Measurements from ENCODE around the gene ZNHIT6.

Gene ZNHIT6

DNA sequence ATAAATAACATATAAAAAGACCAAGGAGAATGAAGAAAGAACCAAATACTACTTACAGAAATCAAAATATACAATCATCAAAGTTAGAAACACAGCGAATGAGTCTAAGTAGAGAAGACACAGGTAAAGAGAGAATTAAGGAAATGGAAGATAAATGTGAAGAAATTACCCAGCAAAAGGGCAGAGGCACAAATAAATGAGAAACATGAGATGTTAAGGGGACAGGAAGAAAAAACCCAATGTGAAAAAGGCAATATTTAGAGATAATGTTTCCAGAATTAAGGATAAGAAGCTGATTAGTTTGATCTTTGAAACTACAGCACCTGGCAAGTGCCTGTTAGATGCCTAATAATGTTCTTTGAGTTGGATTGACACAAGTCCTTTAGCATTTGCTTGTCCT, 86.8 kb downstream of the ZNHIT6 start:
- DNase-seq (ENCODE audit: low read depth): no peak

DNA sequence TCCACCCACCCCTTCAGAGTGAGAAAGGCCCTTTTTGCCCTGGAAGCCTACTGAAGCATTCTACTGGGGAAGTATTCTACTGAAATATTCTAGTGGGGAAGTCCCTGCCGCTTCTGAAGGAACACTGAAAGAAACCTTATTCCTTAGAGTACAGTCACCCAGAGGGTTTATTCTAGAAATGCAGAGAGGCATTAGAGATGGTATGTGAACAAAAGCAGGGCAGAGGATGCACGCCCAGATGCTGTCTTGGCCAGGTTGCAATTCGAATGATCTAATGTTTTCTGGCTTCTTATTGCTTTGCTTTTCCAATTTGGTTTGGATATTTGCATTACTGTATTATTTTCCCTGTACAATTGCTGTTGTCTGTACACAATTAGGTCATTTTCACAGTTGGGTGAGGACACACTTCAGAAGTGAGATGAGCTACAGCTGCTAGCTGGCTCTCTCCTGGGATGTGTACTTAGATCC, 90.6 kb downstream of the ZNHIT6 start:
- DNase-seq (ENCODE audit: low read depth): peak; percentile 77

DNA sequence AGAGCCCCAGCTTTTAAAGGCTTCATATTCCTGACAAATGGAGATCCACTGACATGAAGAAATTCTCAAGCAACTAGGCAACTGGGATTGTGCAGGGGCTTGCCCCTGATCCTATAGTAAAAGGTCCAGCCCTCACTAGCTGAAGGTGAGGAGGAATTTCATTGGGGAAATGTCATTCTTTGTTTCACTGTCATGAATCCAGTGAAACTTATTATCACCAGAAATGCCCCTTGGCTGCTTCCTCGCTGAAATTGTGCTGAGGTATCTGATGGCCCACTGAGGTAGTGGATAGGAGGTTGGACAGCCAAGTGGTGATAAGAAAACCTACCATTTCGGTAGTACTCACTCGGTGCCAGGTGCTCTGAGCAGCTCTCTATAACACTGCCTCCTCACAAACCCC, 91.5 kb downstream of the ZNHIT6 start:
- DNase-seq (ENCODE audit: low read depth): no peak

DNA sequence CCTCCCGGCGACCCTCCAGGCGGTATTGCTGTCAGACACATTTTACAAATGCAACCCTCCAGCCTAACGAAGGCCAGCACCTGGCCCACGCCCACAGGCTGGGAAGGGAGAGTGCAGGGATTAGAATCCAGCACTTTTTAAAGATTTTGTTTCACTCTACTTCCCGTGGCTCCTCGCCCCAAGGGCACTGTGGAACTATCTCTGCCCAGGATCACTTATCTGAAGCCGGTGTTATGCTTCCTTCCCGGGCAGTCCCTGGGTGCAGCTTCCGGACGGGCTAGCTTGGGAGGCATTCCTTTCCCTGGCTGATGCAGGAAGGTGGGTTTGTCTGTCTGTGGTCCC, 91.9 kb downstream of the ZNHIT6 start:
- no peak for DNase-seq (ENCODE audit: low read depth)

DNA sequence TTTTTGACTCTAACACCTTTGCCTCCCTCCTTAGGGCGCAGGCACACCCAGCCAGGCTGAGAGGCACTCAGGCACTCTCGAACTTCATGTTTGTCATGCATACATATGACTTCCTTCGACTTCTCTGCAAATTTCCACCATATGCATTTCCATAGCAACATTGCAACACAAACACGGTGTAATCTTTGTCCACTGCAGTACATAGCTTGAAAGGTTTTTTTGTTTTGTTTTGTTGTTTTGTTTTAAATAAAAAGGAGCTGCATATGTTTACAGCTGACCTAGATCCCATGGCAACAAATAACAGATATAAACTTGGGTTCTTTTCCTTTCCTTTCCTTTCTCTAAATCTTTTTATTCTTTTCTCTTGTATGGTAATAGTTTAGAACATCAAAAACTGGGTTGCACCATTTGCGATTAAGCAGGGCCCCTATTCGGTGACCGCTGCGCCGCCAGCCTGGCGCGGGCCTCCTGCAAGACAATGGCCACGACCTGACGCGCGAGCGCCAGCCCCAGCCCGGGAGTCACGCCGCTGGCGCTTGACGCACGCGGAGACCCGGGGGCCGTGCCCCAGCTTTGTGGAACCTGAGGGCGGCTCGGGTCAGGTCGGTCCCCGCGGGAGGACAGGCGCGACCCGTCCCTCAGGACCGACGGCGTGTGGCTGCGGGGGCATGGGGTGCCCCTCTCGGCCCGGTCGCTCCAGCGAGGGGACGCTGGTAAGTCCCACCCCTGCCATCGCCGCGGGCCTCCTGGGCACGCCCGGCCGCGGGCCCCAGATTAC, 92.5 kb downstream of the ZNHIT6 start:
- no peak for DNase-seq (ENCODE audit: low read depth)

DNA sequence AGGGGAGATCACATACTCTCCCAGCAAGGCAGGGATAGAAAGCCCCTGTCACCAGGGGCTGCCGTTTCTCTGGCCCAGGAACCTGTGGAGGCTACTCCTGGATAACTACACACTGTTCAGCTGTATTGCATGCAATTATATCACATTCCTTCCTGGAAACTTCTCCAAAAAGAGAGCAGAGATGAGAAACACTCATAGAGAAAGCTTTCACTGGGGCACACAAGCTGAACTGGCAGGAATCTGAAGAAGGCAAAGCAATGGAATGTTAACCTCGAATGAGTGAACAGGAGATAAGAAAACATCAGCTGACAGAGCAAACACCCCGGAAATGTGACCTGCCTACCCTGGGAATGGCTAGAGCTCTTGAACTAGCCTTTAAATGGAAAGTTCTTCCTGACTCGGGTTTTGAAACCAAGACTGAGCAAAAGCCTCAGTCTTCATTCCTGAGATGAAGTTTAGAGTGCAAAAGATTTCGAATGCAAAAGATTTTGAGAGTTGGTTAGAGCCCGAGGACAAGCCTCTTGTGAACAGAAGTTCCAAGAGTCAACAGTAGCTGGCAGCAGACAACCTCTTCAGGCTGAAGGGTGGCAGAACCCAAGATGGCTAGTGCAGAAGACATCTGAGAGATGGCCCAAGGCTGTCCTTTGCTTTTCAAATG, 95.4 kb downstream of the ZNHIT6 start:
- peak; percentile 99 for DNase-seq (ENCODE audit: low read depth)

DNA sequence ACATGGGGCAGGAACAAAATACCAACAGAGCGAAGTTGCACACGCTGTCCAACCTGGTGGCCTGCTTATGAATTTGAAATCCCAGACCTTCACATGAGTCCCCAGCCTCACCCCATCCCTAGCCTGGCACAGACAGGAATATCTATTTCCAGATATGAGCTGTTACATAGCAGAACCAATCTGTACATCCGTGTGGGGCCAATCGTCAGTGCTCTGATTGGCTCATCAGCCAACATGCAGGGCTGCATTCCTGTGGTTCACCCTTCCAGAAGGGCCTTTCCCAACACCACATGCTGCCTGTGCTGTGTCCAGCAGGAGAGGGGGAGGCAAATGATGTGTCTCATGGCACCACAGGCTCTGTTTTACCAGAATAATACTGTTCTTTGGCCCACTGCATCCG, 96.4 kb downstream of the ZNHIT6 start:
- DNase-seq (ENCODE audit: low read depth): peak; percentile 100

DNA sequence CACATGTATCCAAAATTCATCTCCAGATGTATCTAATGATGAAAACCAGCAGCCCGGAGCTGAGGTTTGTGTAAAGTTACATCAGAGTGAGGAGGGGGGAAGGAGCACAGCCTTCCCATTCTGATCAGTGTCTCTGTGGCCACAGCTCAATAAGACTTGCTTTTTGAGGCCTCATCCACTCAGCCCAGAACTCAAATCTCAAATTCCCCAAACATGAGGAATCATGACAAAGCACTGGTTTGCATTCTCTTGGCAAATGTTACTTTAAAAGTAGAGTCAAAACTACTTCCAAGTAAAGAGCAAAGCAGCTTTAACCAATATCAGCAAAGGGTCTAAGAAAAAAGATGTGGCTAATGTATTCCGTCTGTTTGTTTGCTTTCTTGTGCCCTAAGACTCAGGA, 96.8 kb downstream of the ZNHIT6 start:
- DNase-seq (ENCODE audit: low read depth): peak; percentile 94

DNA sequence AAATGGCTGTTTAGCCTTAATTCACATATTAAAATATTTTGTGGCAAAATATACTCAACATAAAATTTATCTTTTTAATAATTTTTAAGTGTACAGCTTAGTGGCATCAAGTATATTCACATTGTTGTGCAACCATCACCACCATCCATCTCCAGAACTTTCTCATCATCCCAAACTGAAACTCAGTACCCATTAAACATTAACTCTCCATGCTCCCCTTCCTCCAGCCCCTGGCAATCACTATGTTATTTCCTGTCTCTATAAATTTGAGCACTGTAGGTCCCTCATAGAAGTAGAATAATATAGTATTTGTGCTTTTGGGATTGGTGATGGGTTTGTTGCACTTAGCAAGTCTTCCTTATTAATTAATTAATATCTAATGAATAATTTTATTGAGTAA, 98.3 kb downstream of the ZNHIT6 start:
- DNase-seq (ENCODE audit: low read depth): peak; percentile 7

DNA sequence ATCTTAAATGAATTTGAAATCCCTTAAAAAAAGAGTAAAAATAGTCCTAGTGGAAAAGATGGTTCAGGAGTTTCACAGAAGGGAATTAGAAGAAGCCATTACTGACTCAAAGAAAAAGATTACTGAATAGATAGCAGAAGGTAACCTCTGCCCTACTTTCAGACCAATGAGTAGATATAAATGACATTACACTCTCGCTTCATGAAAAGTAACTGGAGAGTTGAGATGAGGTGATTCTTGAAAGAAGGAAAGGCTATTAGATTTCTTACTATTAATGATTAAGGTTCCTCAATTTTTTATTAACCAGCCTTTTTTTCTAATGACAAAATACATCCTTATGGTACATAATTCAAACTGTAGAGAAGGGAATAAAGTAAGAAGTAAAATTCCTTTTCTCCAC, 99.4 kb downstream of the ZNHIT6 start:
- peak; percentile 36 for DNase-seq (ENCODE audit: low read depth)

DNA sequence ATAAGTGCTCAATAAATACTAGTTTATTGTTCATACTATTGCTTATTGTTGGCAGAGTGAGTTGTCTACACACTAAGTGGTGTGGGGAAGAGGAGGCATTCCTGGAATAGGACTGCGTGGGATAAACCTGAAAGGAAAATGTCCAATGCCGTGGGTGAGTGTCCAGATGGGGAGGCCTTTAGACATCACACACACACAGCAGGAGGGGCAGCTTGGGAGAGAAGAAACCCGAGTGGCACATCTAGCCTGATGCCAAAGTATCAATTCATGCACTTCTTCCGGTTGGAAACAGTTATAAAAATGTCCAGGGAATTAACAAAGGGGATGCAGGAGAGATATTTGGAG, 100.3 kb downstream of the ZNHIT6 start:
- DNase-seq (ENCODE audit: low read depth): peak; percentile 47

DNA sequence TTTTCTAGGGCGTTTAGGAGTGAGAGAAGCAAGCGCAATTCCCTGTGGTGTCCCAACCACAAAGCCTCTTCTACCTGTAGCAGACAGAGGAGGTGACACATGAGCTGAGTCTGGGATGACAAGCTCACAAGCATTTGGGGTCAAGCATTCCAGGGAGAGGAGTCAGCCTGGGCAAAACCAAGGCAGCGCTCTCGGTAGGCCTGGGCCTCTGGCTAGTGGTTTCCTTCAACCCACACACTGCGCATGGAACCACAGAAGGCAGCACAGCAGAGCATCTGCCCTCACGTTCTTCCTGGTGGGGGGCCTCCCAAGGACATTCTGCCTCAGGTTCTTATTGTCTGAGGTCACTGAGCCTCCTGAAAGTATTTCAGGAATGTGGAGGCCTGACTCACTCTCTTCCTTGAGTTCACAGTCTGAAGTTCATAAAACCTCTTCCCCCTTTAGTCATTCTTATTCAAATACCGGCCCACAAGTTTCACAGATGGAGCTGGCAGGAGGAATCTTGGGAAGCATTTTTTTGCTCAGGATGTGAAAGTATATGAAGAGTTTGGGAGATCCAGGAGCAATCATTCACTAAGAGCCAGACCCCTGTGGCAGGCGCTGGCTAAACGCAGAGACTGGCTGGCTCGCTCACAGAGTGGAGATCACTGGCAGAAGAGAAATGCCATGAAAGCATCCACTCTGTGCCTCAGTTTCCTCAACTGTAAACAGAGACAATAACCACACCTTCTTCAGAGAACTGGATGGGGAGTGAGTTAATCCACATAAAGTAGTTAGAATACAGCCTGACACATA, 100.9 kb downstream of the ZNHIT6 start:
- DNase-seq (ENCODE audit: low read depth): peak; percentile 100

DNA sequence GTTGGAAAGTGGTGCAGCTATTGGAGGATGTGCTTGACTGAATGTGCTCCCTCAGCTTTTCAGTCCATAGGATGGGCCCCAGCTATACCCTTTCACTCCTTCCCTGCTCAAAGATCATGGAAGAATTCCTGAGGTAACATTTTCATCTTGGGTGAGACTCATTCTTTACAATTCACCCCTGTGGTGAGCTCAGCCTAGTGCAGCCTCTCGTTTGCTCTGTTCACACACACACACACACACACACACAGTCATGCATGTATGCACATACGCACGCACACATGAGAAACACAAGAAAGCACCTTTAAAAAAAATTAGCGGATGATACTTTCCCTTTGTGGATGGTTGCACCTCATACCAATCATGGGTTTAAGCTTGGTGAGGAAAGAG, 101.8 kb downstream of the ZNHIT6 start:
- DNase-seq (ENCODE audit: low read depth): peak; percentile 28

DNA sequence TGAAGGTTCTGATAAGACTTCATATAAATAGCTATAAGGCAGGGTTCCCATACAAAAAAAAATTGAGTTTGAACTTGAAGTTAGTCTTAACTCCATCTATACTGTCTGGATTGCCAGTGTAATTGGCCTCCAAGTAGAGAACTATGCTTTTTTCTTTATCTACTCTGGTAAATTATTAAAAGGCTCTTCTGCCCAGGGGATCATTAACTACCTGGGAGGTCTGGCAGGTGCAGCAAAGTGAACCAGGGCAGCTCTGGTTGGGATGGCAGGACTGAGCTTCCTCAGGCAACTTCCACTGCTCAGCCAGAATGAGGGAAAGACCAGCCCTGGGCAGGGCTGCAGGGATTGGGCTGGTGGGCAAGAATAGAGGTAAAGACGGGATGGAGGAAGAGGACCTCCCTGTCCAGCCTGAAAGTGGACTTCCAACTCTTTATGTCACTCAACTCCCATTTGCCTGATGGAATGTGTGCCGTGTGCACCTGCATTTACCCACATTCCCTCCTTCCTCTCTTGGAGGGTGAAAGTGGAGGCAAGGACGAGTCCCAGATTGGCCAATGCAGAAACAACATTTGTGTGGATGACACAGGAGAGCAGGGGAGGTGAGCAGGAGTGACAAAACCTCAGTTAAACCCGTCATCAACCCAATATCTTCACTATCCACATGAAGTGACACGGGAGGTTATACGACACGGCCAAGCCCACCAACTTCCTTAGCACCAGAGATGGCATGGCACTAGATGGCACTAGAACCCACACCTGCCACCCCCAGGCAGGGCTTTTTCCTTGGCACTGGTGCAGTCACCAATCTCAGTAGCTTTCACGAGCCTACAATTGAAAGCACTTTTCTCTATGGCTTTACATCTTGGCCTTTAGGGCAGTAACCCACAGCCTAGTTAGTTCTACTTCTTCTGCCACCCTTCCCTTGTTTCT, 102.5 kb downstream of the ZNHIT6 start:
- peak; percentile 22 for DNase-seq (ENCODE audit: low read depth)

DNA sequence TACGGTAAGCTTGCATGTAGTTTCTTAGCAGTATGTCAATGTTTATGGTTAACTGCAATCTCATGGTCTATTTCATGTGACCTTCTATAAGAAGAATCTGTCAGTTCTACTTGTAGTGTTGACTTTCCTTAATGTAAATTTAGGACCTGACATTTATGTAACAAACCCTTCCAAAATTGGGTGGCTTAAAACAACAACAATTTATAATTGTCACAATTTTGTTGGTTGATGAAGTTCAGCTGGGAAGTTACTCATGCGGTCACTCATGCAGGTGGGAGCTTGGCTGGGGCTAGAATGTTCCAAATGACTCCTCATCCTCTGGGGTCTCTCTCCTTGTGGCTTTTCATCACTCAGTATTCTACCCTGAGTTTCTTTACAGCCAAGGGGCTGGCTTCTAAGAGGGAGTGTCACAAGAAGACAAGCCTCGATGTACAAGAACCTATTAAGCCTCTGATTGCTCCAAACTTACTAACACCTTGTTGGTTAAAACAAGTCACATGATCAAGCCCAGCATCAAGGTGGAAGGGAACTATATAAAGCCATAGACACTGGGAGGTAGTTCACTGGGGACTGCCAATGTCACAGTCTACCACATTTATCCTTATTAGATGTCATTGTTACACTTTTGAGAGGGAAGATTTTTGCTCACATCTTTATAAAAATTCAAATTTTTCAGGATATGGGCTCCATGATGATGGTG, 103.8 kb downstream of the ZNHIT6 start:
- no peak for DNase-seq (ENCODE audit: low read depth)

DNA sequence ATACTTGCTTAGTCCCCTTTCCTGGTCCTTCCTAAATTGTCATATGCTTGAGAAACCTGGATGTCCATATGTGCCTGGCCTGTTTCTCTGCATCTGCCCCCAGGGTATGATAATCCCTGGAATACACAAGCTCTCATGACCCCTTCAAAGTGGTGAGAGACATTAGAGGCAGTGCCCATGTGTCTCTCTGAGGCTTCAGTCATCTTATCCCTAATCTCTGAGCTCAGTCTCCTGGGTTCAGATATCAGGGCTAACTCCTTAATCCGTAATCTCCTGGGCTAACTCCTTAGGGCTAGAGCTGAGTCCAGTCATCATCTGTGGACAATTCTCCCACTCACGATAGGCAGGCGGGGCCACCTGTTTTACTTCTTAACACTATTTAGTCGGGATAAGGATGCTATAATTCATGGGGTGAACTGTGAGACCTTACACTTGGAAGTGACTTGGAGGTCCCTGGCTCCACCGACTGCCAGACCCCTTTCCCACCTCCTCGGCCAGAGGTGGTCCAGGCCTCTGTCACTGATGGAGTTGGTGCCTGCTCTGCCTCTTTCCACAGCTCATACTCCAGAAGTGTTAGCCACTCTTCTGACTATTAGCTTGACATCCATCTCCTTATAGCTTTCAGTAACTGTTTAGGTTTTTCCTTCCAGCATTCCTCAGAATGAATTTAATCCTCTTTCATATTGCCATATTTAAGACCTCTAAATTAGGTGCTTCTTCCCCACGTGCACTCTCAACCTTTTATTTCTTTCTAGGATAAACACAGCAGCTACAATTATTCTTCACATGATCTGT, 105.0 kb downstream of the ZNHIT6 start:
- no peak for DNase-seq (ENCODE audit: low read depth)

DNA sequence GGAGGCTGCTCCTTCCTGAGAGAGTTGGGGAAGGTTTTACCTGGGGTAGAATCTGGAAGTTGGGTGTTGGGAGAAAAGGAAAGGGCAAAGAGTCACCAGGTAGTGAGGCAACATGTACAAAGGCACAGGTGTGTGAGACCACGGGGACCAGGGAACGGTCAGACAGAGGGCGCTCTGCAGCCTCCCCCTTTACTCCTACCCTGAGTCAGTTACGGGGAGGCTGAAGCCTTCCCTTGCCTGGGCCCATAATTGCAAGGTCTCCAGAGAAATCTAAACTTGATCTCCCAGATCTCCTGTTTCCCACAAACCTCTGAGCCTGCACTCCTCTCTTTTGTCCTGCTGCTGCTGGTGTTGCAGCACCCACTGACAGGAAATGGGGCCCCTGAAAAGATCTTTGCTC, 105.7 kb downstream of the ZNHIT6 start:
- DNase-seq (ENCODE audit: low read depth): no peak

DNA sequence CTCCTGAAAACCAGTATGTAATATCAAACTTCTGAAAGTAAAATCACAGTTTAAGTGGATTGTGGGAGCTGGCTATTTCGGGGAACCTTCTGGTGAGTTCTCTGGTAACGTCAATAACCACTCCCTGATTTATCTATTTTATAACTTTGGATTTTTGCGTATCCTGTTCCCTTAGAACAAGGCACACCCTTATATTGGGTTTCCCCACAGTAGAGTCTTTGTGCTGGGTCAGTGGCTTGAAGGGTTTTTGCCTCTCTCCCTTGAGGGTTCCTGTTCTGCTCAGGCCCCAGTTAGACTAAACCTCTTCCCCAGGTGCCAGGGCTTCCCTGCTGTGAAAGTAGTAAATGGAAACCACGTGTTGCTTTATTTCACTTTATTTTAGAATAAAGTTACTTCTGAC, 106.3 kb downstream of the ZNHIT6 start:
- DNase-seq (ENCODE audit: low read depth): no peak

DNA sequence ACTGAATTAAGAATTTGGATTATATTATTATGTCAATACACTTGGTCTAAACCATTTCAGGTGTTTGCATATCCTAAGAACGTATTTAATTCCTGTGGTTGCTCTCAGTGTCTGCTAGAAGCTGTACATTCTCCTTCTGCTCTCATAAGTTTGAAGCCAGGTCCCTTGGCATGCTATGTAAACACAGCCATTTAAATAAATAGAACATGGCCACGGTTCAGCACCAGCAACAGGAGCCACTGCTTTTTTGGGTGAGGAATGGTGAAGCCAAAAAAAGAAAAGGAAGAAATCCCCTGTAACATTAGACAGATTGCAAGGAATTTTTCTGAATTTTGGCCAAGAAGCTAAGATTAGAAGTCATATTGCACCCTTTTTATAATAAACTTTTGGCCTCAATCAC, 108.6 kb downstream of the ZNHIT6 start:
- no peak for DNase-seq (ENCODE audit: low read depth)

Measured in EH (cell line).